Measurements from ENCODE around the gene PTPMT1.

The PTPMT1 gene

DNA sequence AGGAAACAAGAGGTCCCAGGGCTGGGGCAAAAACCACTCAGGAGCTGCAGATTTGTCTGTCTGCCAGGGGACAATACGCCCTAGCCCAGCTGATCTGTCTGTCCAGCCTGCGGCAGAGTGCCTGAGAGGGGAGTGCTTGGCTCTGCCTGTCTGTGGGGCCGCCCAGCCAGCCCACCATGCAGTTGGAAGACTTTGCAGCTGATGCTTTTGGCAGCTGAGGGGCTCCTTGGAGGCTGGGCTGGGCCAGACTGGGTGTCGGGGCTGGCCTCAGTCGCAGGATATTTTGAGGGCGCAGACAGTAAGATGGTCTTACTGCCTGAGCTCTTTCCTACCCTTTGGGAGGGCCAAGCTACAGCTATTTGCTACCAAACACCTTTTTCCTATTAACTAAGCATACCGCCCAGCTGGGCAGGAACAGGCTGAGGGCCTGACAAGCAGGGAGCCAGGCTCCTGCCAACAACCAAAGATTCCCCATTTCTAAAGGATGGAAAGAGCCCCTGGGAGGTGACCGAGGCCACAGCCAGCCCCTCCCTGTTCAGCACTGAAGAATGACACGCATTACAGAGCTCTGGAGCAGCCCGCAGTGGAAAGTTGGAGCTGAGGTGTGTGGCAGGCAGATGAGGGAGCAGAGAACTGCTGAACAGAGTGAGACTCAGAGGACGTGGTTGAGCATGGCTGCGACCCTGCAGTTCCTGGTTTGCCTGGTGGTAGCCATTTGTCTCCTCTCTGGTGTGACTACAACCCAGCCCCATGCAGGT lies 20.9 kb downstream of the PTPMT1 start, which contains the start of gene FAM180B:
Gene FAM180B (plus strand): TSS at position 581 of the 758 bp plus-strand sequence. CDS start 91 bp downstream, at position 672.
- DNase-seq = no peak

DNA sequence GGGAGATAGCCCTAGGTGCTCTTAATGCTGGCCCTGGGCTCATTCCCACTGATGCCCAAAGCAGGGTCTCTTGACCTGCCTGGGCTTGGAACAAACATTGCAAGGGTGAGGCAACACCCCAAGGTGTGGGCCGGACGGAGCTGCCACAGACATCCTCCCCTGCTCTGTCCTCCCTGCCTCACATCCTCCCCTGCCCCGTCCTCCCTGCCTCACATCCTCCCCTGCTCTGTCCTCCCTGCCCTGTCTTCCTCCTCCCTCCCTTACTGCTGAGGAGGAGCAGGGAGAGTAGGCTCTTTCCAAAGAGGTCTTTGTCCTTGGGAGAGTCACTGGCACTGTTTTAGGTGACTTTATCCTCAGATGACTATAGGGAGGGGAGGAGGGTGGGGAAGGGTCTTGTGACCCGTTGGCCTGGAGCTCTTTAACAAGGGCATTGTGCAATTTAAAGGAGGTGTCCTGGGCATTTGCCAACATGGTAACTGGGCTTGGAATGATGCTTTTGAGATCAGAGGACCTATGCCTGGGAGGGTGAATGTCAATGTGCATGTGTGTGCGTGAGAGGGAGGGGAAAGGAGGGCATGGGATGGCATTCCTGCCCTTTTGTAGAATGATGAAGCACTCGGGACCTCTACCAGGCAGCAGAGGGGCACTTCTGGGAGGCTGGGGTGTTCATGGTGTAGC lies 21.8 kb downstream of the PTPMT1 start:
- no peak for DNase-seq

- DNase-seq = no peak
These were observed 22.4 kb downstream of the PTPMT1 start for GRCh38 chr11:47587723-47588326.

DNA sequence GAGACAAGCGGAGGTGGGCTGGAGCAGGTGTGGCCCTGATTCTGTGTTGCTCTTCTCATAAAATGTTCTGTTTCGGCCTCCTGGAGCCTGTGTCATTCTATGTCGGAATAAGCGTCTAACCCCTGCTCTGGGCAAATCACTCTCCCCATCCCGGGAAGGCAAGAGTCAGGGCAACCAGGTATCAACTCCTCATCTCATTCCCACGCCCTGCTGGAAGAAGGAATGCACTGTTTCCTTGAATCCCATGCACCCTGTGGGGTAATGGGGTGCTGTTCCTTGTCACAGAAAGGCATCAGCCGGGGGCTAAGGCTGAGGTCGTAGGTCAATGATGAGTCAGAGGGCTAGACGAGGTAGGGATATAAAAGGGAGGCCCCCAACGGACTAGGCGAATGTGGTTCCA lies 23.7 kb downstream of the PTPMT1 start:
- no peak for DNase-seq

DNA sequence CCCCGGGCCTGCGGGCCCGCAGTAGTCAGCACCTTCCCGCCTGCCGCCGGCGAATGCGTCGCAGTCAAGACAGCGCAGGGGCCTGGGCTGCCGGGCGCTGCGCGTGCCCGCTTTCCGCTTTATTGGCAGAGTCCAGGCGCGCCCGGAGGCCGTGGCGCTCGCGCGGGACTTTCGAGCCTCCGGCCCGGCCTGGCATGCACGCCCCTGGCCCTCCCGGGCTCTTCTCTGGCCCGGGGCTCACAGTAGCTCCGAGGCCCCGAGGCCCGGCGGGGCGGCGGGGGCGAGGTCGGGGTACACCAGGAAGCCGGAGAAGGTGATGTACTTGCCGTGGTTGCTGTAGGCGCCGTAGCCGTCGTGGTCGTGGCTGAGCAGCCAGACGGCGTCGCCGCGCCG lies 24.2 kb downstream of the PTPMT1 start:
- no peak for DNase-seq

DNA sequence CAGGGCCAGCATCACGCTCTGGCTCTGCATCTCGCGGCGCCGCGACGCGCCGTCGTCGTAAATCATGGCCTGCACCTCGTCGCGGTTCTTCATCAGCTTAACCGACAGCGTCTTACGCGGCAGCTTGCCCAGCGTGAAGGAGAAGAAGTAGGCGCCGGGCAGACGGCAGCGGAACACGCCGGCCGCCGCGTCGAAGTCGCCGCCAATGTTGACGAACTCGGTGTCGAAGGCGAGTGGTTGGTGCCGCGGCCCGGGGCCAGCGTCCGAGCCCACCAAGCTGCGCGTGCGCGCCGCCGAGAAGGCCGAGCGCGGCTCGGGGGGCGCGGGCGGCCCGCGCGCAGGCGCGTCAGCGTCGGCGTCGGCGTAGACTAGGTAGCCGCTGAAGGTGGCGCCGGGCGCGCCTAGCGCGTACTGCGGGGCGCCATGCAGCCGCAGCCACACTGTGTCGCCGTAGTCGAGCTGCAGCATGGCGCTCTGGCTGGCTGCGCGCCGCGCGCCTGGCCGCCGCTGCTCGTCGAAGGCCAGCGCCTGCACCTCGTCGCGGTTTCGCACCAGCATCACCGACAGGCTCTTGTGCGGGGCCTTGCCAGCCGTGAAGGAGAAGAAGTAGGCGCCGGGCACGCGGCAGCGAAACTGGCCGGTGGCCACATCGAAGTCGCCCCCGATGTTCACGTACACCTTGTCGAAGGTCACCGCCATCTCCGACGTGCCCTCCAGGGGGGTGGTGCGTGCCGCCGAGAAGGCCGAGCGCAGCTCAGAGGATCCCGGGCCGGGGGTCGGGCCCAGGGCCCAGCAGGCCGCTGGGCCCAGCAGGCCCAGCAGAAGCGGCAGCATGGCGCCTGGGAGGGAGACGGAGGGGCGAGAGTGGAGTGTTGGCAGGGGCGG lies 24.8 kb downstream of the PTPMT1 start:
- no peak for DNase-seq

DNA sequence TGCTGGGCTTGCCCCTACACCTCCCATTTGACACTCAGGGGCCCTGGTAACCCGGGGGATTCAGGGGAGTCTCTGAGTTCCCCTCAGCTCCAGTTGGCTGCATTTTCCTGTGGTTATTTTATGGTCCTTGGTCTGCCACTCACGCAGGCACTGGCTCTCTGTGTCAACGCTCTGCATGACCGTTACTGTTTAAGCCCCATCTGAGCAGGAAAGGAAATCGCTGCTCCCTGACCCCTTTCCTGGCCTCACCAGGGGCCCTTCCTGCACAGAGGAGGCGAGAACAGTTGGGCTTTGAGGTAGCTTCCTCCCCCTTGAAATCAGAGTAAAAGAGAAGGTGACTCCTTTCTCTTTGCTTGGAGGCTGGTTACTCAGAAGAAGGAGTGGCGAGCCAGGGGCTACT lies 26.4 kb downstream of the PTPMT1 start:
- DNase-seq = no peak

DNA sequence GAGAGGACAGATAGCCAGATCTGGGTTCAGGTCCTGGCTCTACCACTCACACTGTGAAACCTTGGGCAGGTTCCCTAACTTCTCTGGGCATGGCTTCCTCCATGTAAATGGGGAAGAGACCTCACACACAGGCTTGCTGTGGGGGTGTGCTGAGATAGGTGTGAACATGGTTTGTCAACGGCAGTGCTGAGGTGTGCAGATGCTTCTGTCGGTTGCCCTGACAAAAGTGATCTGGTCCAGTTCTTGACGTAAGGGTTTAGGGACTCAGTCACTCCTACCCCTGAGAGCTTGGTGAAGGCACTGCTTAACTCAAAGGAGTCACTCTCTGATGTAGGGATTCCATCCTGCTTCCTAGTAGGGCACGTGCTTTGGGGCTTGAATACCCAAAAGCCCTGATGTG lies 26.9 kb downstream of the PTPMT1 start:
- DNase-seq = no peak

DNA sequence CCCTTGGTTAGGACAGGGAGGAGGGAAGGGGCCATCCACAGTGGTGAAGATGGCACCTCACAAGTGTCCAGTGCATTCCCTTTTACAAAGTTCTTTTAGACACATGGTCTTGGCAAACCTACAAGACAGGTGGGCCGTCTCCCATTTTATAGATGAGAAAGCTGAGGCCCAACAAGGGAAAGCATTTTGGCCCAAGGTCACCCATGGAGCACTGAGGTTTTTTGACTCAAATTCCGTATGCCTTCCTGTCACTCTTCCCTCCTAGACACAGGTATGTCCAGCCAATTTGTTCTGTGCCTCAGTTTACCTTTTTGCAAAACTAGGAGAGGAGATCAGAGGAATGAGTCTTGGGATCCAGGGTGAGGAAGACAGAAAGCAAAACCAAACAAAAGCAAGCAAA lies 27.6 kb downstream of the PTPMT1 start:
- no peak for DNase-seq

DNA sequence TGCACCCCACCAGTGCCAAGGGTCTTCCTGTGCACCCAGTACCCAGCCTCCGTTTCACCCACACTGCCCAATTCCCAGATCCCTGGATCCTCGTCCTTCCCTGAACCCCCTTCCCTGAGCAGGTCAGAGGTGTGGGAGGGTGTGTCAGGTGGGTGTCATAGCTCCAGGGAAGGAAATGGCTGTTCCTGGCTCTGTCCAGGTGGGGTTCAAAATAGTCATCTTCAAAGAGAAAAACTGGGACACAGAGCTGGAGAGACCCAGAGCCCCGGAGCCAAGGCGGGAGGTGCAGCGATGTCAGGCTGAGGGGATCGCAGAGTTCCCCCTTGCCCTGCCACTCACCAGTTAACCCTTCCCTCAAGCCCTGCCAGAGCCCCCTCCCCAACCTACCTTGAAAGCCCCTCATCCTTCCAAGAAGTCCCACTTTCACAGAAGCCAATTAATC lies 28.1 kb downstream of the PTPMT1 start:
- DNase-seq = no peak

GRCh38 chr11:47593934-47594855 lies 28.8 kb downstream of the PTPMT1 start, which contains the start of gene C1QTNF4:
Gene C1QTNF4 (minus strand): TSS chr11:47594411. CDS start chr11:47590810, 3,601 bp downstream.
- DNase-seq = no peak

DNA sequence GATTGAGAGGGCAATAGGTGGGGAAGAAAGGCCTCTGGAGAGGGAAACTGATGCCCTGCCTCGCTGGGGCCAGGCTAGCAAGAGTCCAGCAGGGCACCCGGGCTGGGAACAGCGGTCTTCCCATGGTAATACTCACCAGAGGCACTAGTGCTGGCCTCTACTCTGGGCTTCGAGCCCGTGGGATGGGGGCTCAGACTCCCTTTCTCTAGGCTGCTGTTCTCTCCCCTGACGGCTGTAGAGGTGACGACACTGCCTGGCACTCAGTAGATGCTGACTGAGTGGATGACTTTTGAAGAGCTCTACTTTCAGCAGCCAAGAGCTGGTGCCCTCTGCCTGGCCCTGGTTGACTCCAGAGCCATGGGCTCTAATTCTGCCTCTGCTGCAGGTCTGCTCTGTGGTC lies 29.6 kb downstream of the PTPMT1 start:
- DNase-seq = no peak

DNA sequence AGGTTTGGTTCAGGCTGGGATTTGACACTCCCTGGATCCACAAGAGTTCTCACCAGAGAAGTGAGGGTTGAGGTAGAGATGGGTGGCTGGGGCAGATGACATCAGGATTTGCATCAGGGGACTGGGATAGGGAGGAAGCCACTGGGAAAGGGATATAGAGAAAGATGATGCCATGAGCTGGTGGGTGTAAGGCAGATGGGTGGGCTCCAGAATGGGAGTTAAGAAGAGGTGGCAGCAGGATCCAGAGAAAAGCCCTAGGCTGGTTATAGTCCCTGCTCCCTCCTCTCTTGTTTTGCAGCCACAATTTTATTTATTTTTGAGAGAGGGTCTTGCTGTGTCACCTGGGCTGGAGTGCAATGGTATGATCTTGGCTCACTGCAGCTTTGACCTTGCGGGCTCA lies 30.6 kb downstream of the PTPMT1 start:
- no peak for DNase-seq

DNA sequence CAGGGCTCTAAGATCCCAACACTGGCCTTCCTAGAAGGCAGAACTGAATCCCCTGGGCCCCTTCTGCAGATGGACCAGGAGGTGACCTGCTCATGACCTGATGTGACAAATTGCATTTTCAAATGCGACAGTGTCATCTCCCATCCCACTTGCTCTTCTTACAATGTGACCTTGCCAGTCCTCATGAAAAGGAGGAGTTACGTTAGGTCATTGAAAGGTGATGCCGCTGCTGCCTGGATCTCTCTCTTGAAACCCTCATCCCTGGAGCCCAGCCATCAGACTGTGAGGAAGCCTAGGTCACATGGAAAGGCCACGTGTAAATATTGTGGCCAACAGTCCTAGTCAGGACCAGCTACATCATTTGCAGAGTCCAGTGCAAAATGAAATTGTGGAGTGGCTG lies 34.5 kb downstream of the PTPMT1 start:
- DNase-seq = no peak

DNA sequence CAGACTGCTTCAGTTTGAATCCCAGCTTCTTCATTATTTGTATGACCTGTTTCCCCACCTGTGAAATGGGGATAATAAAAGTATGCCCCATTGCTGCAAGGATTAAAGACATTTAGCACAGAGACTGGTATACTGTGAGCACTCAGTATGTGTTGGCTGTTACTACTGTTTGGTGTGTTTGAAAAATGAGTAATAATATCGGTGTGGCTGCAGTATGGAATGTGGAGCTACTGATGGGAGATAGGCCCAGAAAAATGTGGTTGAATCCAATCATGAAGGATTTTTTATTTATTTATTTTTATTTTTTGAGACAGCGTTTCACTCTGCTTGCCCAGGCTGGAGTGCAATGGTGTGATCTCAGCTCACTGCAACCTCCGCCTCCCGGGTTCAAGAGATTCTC lies 37.9 kb downstream of the PTPMT1 start:
- no peak for DNase-seq

- no peak for DNase-seq
These were observed 40.5 kb downstream of the PTPMT1 start for GRCh38 chr11:47605921-47606320.

- no peak for DNase-seq
These were observed 41.3 kb downstream of the PTPMT1 start for GRCh38 chr11:47606731-47607130.

GRCh38 chr11:47607380-47607779 lies 42.0 kb downstream of the PTPMT1 start:
- no peak for DNase-seq

- DNase-seq = no peak
These were observed 44.3 kb downstream of the PTPMT1 start for GRCh38 chr11:47609675-47610074.

- no peak for DNase-seq
These were observed 46.0 kb downstream of the PTPMT1 start for GRCh38 chr11:47611348-47611794.

DNA sequence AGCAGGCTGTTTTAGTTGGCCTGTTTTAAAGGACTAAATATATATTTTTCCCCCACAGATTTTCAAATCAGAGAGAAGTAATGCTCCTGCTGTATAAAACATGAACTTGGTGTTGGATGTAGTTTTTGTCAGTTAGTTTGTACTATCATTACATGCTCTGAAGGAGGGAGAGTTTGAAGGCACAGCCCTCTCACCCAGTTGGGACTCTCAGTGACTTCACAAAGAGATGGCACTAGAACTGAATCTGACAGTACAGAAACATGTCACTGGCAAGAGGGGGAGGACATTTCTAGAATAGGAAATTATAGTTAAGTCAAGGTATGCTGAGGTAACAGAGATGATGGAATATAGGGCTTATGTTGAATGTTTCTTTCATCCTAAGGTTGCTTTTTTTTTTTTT lies 49.9 kb downstream of the PTPMT1 start:
- no peak for DNase-seq
